OCI-LY7 (cell line): ENCODE results near the gene DCT. TPM values are rescaled to one million over a fixed set of nuclear protein-coding genes. Genes with fewer than 3 reads are reported as not detected.
"Not testable (repeated sequence)": the region's sequence is repeated elsewhere in the genome, so short reads cannot be mapped to it uniquely, and the experiment has no call there.

Experiments used
- BruUV-seq: library from RNA; stranded (reverse); fragments of 400-500 nt; replicated peaks from 2 replicates; lab custom pipeline; 2021; lab: Mats Ljungman, UMichigan
- CTCF ChIA-PET: fragments of 300-600 bp; sonication (Branson Sonifier 250); formaldehyde crosslinking; loops from one replicate; lab custom pipeline; 2022; ENCODE audit warnings: antibody characterized with exemption; ENCODE audit not compliant: unreplicated experiment; lab: Charles Lee
- POLR2A ChIA-PET: fragments of 300-600 bp; sonication (Branson Sonifier 250); formaldehyde crosslinking; loops from one replicate; lab custom pipeline; 2022; ENCODE audit warnings: antibody characterized with exemption; lab: Charles Lee
- DNase-seq: peaks from one replicate; pipeline ENCODE4 v3.0.0-alpha.2; 2015; ENCODE audit warnings: low spot score
- H2AFZ ChIP-seq: fragments of 200-600 bp; sonication (generic), shearing (Covaris generic); 2 replicates; pipeline ENCODE4 v1.6.1; 2014; ENCODE audit warnings: mild to moderate bottlenecking, antibody characterized with exemption, low read length, moderate library complexity
- H3K27ac ChIP-seq: fragments of 200-600 bp; sonication (generic); 2 replicates; pipeline ENCODE4 v1.5.1; 2014; ENCODE audit warnings: mixed run types, low read depth, mild to moderate bottlenecking, moderate library complexity, low read length, inconsistent platforms; ENCODE audit not compliant: poor library complexity, severe bottlenecking
- H3K36me3 ChIP-seq: fragments of 200-600 bp; sonication (generic); 2 replicates; pipeline ENCODE4 v1.6.1; 2014; ENCODE audit warnings: mild to moderate bottlenecking, antibody characterized with exemption, low read length, moderate library complexity, mixed read lengths; ENCODE audit not compliant: insufficient read depth
- H3K4me1 ChIP-seq: fragments of 200-600 bp; sonication (generic); 2 replicates; pipeline ENCODE4 v1.5.1; 2014; ENCODE audit warnings: mild to moderate bottlenecking, low read length; ENCODE audit not compliant: insufficient read depth, poor library complexity, severe bottlenecking
- H3K4me2 ChIP-seq: fragments of 200-600 bp; sonication (generic); 2 replicates; pipeline ENCODE4 v1.6.1; 2014; ENCODE audit warnings: mild to moderate bottlenecking, low read length
- H3K4me3 ChIP-seq: fragments of 200-600 bp; sonication (generic); 2 replicates; pipeline ENCODE4 v1.5.1; 2014; ENCODE audit warnings: mild to moderate bottlenecking, low read depth, low read length; ENCODE audit not compliant: poor library complexity, severe bottlenecking
- H3K79me2 ChIP-seq: fragments of 200-600 bp; sonication (generic); 2 replicates; pipeline ENCODE4 v1.6.1; 2016; ENCODE audit warnings: low read depth, mild to moderate bottlenecking, low read length, moderate library complexity, mixed read lengths; ENCODE audit not compliant: insufficient read depth
- H3K9me2 ChIP-seq: fragments of 200-600 bp; sonication (generic); 2 replicates; pipeline ENCODE4 v1.6.1; 2016; ENCODE audit warnings: mild to moderate bottlenecking, low read length, mixed read lengths; ENCODE audit not compliant: insufficient read depth
- H3K9me3 ChIP-seq: fragments of 200-600 bp; sonication (generic); 2 replicates; pipeline ENCODE4 v1.6.1; 2014; ENCODE audit warnings: mild to moderate bottlenecking, mixed run types, low read length, mixed read lengths
- H4K20me1 ChIP-seq: fragments of 200-600 bp; sonication (generic); 2 replicates; pipeline ENCODE4 v1.6.1; 2014; ENCODE audit warnings: mild to moderate bottlenecking, antibody characterized with exemption, low read length, moderate library complexity, mixed read lengths; ENCODE audit not compliant: insufficient read depth
- EZH2phosphoT487 ChIP-seq: fragments of 200-600 bp; sonication (generic); IDR thresholded peaks from 2 replicates; pipeline ENCODE4 v1.6.1; 2018; ENCODE audit warnings: low read depth, borderline replicate concordance, mild to moderate bottlenecking, mixed run types, antibody characterized with exemption, low read length, moderate library complexity, mixed read lengths
- intact Hi-C: fragments of 100-400 bp; cut with micrococcal nuclease; formaldehyde crosslinking; loops from one replicate; pipeline ENCODE4 v1.10.0; 2022; ENCODE audit not compliant: unreplicated experiment
- total RNA-seq, 2 experiments: library from RNA; depleted of rRNA in 1 of 2; stranded (reverse); fragments of >200 nt in 1 of 2; shearing (Covaris generic) in 1 of 2; gene quantifications; 2 replicates each; pipeline ENCODE4 v1.2.3, GENCODE V29; 2014 to 2022
- TF ChIP-seq, protein P1 (sequence below): fragments of 200-600 bp; sonication (generic); conservative IDR thresholded peaks from 2 replicates; pipeline ENCODE4 v1.5.1; 2014; ENCODE audit warnings: mild to moderate bottlenecking, antibody characterized with exemption, low read length, moderate library complexity, mixed read lengths

The DCT gene
- total RNA-seq, 2 experiments from 2014 or later: 0.25 TPM; not detected in 1

DNA sequence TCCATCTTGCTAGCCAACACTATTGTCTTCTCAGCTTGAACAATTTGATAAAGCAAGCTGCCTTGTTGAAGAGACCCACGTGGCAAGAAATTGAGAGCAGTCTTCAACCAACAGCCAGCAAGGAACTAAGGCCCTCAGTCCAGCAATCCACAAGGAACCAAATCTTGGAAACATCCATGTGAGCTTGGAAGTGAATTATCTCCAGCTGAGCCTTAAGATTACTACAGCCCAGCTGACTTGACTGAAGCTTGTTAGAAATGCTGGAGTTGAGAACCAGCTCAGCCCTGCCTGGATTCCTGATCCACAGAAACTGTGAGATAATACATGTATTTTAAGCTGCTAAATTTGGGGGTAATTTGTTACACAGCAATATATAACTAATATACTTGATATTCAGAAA is 26.2 kb upstream of the DCT start:
- peaks cover 22% of the 10 kb centered on the region for H3K4me1 ChIP-seq
- H2AFZ ChIP-seq: no peak overlapping the region
- H3K4me3 ChIP-seq: no peak overlapping the region
- H3K79me2 ChIP-seq: no peaks in the 10 kb centered on the region
- no peaks in the 10 kb centered on the region; the same call in 1 of the 2 replicates for H3K36me3 ChIP-seq
- POLR2A ChIA-PET: no interaction called here
- no peaks in the 10 kb centered on the region for H4K20me1 ChIP-seq
- no peaks in the 10 kb centered on the region for H3K9me2 ChIP-seq
- no peak overlapping the region for H3K4me2 ChIP-seq
- intact Hi-C loops: loop anchor here (10.0 kb wide), 1 partner anchor 89 kb away; the partner anchor contains the start of gene TGDS
- no peak for DNase-seq
- H3K9me3 ChIP-seq: no peaks in the 10 kb centered on the region
- CTCF ChIA-PET: interaction anchor here (1.0 kb wide), 1 partner anchor 43 kb away, joined by 3 read pairs; no protein-coding TSS in a partner anchor
- TF ChIP-seq EZH2phosphoT487: no peak
- TF ChIP-seq, protein P1, sequence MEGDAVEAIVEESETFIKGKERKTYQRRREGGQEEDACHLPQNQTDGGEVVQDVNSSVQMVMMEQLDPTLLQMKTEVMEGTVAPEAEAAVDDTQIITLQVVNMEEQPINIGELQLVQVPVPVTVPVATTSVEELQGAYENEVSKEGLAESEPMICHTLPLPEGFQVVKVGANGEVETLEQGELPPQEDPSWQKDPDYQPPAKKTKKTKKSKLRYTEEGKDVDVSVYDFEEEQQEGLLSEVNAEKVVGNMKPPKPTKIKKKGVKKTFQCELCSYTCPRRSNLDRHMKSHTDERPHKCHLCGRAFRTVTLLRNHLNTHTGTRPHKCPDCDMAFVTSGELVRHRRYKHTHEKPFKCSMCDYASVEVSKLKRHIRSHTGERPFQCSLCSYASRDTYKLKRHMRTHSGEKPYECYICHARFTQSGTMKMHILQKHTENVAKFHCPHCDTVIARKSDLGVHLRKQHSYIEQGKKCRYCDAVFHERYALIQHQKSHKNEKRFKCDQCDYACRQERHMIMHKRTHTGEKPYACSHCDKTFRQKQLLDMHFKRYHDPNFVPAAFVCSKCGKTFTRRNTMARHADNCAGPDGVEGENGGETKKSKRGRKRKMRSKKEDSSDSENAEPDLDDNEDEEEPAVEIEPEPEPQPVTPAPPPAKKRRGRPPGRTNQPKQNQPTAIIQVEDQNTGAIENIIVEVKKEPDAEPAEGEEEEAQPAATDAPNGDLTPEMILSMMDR: no peak
- BruUV-seq: no TSS peak
- H3K27ac ChIP-seq: no peak overlapping the region

DNA sequence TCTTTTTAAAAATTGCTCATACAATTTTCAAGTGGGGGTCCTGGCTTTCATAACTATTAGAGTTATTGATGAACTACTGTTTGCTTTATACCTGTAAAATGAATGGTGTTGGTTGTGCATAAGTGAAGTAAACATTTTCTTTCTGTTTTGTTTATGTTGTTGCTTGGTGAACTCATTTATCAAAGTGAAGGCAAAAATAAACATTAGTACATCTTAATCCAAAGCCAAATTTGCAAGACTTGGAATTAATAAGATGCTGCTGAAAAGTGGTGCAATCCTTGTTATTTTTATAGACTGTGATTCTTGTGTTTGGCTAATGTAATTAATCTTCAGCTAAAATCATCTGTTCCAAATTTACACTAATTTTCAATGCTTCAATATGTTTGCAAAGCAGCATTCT is 24.4 kb upstream of the DCT start:
- Histone ChIP-seq H3K4me3 (no peak overlapping the region), H4K20me1 (no peaks in the 10 kb centered on the region), H3K79me2 (no peaks in the 10 kb centered on the region), H3K36me3 (no peaks in the 10 kb centered on the region), H3K4me1 (peaks cover 22% of the 10 kb centered on the region), H3K9me3 (no peaks in the 10 kb centered on the region), H2AFZ (no peak overlapping the region), H3K27ac (no peak overlapping the region), H3K9me2 (no peaks in the 10 kb centered on the region), H3K4me2 (no peak overlapping the region)
- ChIA-PET POLR2A (interaction anchor here (1.4 kb wide), 1 partner anchor 9 kb away, joined by 3 read pairs; no protein-coding TSS in a partner anchor), CTCF (no interaction called here)
- intact Hi-C loops: loop anchor here (10.0 kb wide), 1 partner anchor 91 kb away; the partner anchor contains the start of gene TGDS
- TF ChIP-seq, protein P1: no peak
- no peak for TF ChIP-seq EZH2phosphoT487
- BruUV-seq: no TSS peak
- no peak for DNase-seq

DNA sequence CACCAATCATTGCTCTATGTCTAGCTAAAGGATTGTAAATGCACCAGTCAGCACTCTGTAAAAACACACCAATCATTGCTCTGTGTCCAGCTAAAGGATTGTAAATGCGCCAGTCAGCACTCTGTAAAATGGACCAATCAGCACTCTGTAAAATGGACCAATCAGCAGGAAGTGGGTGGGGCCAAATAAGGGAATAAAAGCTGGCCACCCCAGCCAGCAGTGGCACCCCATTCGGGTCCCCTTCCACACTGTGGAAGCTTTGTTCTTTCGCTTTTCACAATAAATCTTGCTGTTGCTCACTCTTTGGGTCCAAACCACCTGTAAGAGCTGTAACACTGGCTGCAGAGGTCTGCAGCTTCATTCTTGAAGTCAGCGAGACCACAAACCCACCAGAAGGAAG is 19.3 kb upstream of the DCT start:
- intact Hi-C loops, H3K9me3 ChIP-seq, BruUV-seq, H4K20me1 ChIP-seq, H3K27ac ChIP-seq, H2AFZ ChIP-seq, DNase-seq, H3K36me3 ChIP-seq, H3K4me3 ChIP-seq, CTCF ChIA-PET, H3K79me2 ChIP-seq, H3K9me2 ChIP-seq, POLR2A ChIA-PET, H3K4me1 ChIP-seq, H3K4me2 ChIP-seq: not testable (repeated sequence)
